ENCODE results near the gene NTSR1.

DNA sequence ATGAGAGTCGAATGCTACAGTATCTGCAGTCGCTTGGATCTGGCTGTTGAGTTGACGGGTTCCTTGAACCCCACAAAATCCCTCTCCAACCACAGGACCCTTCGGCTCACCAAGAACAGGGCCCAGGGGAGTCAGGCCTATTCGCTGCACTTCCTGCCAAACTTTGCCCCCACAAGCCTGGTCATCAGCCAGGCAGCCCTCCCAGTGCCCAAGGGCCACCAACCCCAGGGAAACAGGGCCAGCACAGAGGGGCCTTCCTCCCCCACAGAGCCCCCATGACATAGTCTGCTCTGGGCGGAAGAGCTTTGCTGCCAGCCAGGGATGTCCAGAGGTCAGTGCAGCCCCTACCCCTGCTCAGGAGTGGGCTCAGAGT is 53.1 kb downstream of the NTSR1 start:
- TF ChIP-seq, protein P1, sequence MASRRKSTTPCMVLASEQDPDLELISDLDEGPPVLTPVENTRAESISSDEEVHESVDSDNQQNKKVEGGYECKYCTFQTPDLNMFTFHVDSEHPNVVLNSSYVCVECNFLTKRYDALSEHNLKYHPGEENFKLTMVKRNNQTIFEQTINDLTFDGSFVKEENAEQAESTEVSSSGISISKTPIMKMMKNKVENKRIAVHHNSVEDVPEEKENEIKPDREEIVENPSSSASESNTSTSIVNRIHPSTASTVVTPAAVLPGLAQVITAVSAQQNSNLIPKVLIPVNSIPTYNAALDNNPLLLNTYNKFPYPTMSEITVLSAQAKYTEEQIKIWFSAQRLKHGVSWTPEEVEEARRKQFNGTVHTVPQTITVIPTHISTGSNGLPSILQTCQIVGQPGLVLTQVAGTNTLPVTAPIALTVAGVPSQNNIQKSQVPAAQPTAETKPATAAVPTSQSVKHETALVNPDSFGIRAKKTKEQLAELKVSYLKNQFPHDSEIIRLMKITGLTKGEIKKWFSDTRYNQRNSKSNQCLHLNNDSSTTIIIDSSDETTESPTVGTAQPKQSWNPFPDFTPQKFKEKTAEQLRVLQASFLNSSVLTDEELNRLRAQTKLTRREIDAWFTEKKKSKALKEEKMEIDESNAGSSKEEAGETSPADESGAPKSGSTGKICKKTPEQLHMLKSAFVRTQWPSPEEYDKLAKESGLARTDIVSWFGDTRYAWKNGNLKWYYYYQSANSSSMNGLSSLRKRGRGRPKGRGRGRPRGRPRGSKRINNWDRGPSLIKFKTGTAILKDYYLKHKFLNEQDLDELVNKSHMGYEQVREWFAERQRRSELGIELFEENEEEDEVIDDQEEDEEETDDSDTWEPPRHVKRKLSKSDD (CRISPR knock-in tag; IDR thresholded peaks at IDR 0.05; ENCODE audit: low read depth), result no peak
- TF ChIP-seq, protein P2, sequence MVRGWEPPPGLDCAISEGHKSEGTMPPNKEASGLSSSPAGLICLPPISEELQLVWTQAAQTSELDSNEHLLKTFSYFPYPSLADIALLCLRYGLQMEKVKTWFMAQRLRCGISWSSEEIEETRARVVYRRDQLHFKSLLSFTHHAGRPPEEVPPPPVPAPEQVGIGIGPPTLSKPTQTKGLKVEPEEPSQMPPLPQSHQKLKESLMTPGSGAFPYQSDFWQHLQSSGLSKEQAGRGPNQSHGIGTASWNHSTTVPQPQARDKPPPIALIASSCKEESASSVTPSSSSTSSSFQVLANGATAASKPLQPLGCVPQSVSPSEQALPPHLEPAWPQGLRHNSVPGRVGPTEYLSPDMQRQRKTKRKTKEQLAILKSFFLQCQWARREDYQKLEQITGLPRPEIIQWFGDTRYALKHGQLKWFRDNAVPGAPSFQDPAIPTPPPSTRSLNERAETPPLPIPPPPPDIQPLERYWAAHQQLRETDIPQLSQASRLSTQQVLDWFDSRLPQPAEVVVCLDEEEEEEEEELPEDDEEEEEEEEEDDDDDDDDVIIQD (CRISPR knock-in tag; IDR thresholded peaks at IDR 0.05; ENCODE audit: low read depth), result no peak
- no peak for TF ChIP-seq EZH2 (conservative IDR thresholded peaks at IDR 0.05; ENCODE audit: low read depth, low read length)
- no peak for TF ChIP-seq POLR2AphosphoS5 (IDR thresholded peaks at IDR 0.05; ENCODE audit: low read depth, low read length)
- TF ChIP-seq ZNF460 (CRISPR knock-in tag; IDR thresholded peaks at IDR 0.05; ENCODE audit: borderline replicate concordance), result no peak
- no peak for TF ChIP-seq CTCF (CRISPR knock-in tag; IDR thresholded peaks at IDR 0.05)
- TF ChIP-seq CEBPB (IDR thresholded peaks at IDR 0.05; ENCODE audit: borderline replicate concordance, low read depth, low read length), result no peak
- TF ChIP-seq, protein P3, sequence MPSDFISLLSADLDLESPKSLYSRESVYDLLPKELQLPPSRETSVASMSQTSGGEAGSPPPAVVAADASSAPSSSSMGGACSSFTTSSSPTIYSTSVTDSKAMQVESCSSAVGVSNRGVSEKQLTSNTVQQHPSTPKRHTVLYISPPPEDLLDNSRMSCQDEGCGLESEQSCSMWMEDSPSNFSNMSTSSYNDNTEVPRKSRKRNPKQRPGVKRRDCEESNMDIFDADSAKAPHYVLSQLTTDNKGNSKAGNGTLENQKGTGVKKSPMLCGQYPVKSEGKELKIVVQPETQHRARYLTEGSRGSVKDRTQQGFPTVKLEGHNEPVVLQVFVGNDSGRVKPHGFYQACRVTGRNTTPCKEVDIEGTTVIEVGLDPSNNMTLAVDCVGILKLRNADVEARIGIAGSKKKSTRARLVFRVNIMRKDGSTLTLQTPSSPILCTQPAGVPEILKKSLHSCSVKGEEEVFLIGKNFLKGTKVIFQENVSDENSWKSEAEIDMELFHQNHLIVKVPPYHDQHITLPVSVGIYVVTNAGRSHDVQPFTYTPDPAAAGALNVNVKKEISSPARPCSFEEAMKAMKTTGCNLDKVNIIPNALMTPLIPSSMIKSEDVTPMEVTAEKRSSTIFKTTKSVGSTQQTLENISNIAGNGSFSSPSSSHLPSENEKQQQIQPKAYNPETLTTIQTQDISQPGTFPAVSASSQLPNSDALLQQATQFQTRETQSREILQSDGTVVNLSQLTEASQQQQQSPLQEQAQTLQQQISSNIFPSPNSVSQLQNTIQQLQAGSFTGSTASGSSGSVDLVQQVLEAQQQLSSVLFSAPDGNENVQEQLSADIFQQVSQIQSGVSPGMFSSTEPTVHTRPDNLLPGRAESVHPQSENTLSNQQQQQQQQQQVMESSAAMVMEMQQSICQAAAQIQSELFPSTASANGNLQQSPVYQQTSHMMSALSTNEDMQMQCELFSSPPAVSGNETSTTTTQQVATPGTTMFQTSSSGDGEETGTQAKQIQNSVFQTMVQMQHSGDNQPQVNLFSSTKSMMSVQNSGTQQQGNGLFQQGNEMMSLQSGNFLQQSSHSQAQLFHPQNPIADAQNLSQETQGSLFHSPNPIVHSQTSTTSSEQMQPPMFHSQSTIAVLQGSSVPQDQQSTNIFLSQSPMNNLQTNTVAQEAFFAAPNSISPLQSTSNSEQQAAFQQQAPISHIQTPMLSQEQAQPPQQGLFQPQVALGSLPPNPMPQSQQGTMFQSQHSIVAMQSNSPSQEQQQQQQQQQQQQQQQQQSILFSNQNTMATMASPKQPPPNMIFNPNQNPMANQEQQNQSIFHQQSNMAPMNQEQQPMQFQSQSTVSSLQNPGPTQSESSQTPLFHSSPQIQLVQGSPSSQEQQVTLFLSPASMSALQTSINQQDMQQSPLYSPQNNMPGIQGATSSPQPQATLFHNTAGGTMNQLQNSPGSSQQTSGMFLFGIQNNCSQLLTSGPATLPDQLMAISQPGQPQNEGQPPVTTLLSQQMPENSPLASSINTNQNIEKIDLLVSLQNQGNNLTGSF (CRISPR knock-in tag; IDR thresholded peaks at IDR 0.05), result no peak
- TF ChIP-seq, protein P4, sequence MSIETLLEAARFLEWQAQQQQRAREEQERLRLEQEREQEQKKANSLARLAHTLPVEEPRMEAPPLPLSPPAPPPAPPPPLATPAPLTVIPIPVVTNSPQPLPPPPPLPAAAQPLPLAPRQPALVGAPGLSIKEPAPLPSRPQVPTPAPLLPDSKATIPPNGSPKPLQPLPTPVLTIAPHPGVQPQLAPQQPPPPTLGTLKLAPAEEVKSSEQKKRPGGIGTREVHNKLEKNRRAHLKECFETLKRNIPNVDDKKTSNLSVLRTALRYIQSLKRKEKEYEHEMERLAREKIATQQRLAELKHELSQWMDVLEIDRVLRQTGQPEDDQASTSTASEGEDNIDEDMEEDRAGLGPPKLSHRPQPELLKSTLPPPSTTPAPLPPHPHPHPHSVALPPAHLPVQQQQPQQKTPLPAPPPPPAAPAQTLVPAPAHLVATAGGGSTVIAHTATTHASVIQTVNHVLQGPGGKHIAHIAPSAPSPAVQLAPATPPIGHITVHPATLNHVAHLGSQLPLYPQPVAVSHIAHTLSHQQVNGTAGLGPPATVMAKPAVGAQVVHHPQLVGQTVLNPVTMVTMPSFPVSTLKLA (IDR thresholded peaks at IDR 0.05), result no peak
- TF ChIP-seq ZNF580 (CRISPR knock-in tag; IDR thresholded peaks at IDR 0.05; ENCODE audit: borderline replicate concordance, low read depth), result no peak
- no peak for TF ChIP-seq GTF3A (CRISPR knock-in tag; conservative IDR thresholded peaks at IDR 0.05)
- TF ChIP-seq ADNP (CRISPR knock-in tag; IDR thresholded peaks at IDR 0.05), result no peak
